NCI-H187 (cell line): ENCODE results near the gene SPOCK1.
"Not testable (repeated sequence)": the region's sequence is repeated elsewhere in the genome, so short reads cannot be mapped to it uniquely, and the experiment has no call there.

Experiments used
- DNase-seq, 2 experiments: peaks; one replicate each; lab custom pipeline; 2025; lab: John Stamatoyannopoulos, UW

Gene SPOCK1

DNA sequence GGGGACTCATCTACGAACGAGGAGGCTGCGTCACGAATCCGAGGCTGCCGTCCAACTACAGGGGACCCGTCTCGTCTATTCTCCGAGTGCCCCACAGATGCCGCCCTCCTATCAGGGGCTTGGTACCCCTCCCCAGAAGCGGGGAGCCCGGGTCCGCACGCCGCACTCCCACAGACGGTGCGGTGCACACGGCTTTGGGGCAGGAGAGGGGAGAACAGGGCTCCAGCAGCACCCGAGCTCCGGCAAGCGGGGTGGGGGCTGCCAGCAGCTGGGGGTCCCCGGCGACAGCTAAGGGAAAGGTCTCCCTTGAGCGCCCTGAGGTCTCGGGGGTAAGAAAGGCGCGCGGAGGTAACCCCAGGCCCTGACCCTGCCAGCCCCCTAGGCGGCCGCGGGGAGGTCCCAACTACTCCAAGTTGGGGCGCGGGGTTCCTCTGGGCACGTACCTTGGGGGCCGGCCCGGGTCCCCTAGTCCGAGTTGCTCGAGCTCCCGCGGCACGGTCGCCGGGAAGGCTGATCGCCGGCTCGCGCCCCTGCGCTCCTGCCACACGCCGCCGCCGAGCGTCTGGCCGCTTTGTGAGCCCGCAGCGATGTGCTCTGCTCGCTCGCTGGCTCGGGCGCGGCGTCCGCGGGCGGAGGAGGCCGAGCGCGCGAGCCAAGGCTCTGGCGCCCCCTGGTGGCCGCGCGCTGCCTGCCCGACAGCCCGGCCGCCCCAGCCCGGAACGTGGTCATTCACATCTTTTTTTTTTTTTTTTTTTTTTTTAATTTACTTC is at the start of gene SPOCK1:
TSS of gene SPOCK1 (minus strand) at position 591 of the 770 bp plus-strand sequence.
- peak; percentile 25 to 64 for DNase-seq

DNA sequence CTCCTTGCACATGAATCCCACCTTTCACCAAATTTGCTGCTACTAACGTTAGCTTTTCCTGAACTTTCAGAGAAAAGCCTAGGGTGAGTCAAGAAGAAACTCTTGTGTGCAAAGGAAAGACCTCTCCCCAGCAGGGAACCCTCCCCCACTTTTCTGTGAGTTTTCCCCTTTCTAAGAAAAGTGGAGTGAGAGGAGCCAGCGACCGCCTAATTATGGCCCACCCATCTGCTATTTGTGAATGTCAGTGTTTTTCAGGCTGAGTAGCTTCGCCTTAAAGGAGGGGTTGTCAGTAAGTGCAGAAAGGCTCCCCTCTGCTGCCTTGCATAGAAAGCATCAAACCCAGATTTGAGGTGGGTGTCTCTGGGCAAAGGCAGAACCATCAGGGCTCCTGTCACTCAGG is 46.8 kb upstream of the SPOCK1 start:
- DNase-seq, result no peak

DNA sequence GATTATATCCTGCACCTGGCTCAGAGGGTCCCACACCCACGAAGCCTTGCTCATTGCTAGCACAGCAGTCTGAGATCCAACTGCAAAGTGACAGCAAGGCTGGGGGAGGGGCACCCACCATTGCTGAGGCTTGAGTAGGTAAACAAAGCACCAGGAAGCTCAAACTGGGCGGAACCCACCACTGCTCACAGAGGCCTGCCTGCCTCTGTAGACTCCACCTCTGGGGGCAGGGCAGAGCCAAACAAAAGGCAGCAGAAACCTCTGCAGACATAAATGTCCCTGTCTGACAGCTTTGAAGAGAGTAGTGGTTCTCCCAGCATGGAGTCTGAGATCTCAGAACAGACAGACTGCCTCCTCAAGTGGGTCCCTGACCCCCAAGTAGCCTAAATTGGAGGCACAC is 36.3 kb upstream of the SPOCK1 start:
- not testable (repeated sequence) for DNase-seq

DNA sequence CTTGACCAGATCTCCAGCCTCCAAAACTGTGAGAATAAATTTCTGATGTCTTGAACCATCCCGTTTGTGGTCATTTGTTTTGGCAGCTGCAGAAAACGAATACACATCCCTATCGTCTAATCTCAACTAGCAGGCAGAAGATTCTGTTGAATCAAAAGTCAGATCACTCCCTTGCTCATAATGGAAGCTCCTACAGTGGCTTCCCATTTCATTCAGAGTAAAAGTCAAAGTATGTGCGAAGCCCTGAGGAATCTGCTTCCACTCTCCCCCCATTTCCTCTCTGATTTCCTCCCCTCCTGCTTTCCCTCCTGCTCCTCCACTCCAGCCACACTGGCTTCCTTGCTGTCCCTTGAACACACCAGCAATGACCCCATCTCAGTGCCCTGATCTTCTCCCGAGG is 34.8 kb upstream of the SPOCK1 start:
- DNase-seq, result no peak

GRCh38 chr5:137531266-137531665 is 32.1 kb upstream of the SPOCK1 start:
- DNase-seq, result no peak

DNA sequence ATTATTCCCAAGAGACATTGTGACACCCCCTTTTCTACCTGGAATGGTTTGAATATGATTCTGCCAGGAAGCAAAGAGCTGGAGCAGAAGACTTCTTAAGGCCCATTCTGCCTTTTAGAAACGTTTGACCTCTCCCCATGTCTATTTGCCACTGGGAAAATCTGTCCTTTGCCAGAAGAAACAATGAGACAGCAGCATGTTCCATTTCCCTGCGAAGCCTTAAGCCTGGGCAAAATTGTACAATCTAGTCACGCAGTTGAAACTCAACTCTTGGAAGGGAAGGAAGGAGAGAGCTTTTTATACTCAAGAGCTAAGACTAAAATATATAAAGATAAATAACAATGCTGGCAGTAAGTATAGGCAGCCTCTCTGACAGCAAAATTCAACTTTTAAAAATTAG is 22.1 kb upstream of the SPOCK1 start:
- no peak for DNase-seq

DNA sequence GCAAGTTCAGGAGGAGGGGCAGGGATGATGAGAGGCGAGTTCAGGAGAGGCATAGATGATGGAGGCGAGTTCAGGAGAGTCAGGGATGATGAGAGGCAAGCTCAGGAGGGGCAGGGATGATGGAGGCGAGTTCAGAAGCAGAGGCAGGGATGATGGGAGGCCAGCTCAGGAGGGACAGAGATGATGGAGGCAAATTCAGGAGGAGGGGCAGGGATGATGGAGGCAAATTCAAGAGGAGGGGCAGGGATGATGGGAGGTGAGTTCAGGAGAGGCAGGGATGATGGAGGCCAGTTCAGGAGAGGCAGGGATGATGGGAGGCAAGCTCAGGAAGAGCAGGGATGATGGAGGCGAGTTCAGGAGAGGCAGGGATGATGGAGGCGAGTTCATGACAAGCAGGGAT is 17.8 kb upstream of the SPOCK1 start:
- no peak for DNase-seq

DNA sequence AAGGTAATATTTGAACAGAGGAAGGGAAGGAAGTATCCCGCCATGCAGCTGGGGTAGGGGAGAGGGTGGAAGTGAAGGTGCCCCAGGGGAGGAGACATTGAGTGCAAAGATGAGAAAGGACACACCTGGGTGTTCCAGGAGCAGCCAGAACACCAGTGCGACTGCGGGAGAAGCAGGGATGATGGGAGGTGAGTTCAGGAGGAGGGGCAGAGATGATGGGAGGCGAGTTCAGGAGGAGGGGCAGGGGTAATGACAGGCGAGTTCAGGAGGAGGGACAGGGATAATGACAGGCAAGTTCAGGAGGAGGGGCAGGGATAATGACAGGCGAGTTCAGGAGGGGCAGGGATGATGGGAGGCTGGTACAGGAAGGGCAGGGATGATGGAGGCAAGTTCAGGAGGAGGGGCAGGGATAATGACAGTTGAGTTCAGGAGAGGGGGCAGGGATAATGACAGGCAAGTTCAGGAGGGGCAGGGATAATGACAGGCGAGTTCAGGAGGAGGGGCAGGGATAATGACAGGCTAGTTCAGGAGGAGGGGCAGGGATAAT is 17.2 kb upstream of the SPOCK1 start:
- no peak for DNase-seq

DNA sequence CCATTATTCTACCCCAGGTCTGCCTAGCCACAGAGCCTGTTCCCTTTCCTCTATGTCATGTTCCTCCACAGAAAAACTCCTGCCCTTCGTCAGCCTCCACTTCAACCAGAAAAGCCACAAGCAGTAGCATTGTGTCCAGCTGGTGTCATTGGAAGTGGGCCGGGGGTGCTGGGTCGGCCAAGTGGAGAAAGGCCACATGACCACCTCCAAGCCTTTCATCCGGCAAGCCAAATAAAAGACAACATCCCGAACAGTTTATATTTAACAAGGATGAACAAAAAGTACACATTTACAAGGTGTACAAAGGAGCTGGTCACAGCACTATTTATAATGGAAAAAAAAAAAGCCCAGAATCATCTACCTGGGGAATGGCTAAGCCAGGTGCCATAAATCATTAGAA is 16.1 kb upstream of the SPOCK1 start:
- DNase-seq, result no peak

DNA sequence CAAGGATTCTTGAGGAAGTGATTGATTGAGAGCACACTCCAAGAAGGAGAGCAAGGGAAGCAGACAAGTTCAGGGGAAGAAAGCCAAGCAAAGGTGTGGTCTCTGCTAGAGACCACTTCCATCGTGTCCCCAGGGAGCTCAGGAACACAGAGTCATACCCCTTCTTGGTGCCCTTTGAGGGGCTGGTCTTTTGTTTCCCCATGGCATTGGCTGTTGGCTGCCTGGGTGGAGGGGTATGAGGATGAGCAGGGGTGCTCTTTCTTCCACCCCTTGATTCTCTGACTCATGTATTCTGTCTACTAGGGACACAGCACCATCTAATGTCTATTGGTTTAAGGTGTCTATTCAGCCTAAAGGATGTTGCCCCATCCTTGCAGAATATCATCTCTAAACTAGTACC is 11.5 kb upstream of the SPOCK1 start:
- DNase-seq, result no peak

GRCh38 chr5:137507150-137507549 is 8.0 kb upstream of the SPOCK1 start:
- no peak for DNase-seq

- no peak for DNase-seq
Observed at GRCh38 chr5:137506296-137506695, 7.2 kb upstream of the SPOCK1 start.

DNA sequence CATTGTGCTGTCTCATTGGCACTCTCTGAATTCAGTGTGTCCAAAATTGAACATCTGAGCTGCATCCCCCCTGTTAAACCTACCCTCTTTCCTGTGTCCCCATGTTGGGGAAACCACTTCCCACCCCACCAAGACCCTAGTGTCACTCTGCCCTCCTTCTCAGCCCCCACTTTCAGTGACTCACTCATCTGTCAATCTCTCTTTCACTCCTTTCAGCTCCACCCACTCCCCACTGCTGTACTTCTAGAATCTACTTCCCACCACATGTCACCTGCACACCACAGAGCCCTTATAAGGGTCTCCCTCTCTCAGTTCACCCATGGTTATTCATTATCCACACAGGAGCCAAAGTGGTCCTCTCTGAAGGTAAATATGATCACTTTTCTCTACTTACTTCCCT is 5.8 kb upstream of the SPOCK1 start:
- no peak for DNase-seq

- no peak for DNase-seq
Observed at GRCh38 chr5:137503456-137503855, 4.3 kb upstream of the SPOCK1 start.

GRCh38 chr5:137502632-137503031 is 3.5 kb upstream of the SPOCK1 start:
- no peak for DNase-seq

- DNase-seq, result no peak
Observed at GRCh38 chr5:137501846-137502406, 2.8 kb upstream of the SPOCK1 start.

DNA sequence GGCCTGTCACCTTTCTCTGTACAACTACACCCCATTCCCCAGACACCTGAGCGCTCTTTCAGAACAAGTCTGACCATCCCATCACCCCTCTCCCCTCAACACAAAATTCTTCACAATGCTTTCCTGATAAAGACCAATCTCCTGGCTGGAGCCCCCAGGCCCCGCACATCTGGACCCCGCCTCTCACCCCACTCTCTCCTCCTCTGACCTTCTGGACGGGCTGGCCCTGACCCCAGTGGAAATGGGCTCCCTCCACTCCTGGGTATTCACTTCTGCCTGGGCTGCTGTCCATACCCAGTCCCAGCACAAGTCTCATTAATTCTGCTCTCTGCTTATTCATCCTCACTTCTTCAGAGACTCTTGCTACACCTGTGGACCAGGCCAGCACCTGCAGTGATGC is 2.1 kb upstream of the SPOCK1 start:
- DNase-seq, result no peak

GRCh38 chr5:137500615-137501225 is 1.6 kb upstream of the SPOCK1 start:
- DNase-seq, result no peak

GRCh38 chr5:137499506-137499847 is 351 bp upstream of the SPOCK1 start:
- not testable (repeated sequence) for DNase-seq

GRCh38 chr5:137498301-137498735 is 808 bp downstream of the SPOCK1 start:
- DNase-seq, result no peak

DNA sequence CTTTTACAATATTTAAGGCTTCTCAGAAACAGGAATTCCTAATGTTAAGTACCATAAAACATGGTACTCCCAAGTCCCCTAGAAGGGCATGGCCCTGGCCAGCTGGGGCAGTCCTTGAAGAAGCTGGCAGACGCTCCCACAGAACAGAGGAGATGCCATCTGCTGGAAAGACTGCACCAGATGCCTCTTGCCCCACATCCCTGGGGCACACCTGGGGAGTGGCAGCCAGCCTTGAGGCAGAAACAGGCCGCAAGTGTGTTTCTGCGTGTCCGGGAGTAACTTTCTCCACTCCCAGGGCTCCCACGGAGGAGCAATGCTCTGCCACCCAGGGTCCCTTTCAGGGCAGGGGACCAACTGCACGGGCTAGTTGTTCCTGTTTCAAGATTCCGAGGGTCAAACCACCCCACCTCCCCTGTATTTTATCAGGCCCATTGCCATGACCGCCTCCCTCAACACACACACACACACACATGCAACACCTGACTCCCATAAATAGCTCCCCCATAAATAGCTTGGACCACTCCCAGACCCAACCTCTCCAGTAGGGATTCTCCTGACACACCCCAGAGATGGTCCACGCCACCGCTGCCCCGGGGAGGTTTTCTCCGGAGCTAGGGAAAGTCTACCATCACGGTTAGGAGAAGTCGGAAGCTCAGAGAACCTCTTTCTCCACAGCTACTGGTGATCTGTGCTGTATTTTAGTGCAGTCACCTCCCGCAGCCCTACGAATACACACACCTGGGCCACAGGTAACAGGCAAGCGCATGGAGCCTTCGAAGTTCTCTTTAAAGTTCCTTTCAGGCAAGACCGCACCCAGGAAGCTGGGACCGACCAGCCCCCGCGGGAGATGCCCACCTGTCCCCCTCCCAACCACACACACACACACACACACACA is 1.5 kb downstream of the SPOCK1 start:
- DNase-seq, result no peak

DNA sequence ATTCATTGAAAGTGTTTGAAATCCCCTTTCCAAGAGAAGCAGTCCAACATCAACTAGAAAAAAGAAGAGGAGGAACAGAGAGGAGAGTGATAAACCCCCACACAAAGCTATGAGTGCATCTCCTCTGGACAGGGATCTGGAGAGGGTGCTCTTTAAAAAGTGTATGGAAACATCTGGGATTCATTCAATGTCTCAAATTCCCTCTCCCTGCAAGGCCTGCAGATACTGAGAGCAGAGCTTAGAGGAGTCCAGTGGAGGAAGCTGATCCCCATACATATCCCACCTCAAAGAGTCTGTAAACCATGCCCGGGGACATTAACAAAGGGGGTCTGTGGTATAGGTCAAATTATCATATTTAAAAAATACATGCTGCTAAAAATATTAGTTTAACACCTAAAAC is 2.2 kb downstream of the SPOCK1 start:
- no peak for DNase-seq
